SK-N-MC (cell line): ENCODE results near the gene PARVA.

ENCODE experiments used
- DNase-seq: peaks from one replicate; pipeline ENCODE4 v3.0.0-alpha.2; 2011; ENCODE audit warnings: low read depth, low spot score
- H3K27ac ChIP-seq: fragments of 200-600 bp; sonication (generic); 2 replicates; pipeline ENCODE4 v1.5.1; 2016; ENCODE audit warnings: mixed run types
- H3K36me3 ChIP-seq: fragments of 200-600 bp; sonication (generic); 2 replicates; pipeline ENCODE4 v1.6.1; 2017; ENCODE audit warnings: antibody characterized with exemption, low read length, mixed read lengths; ENCODE audit not compliant: insufficient read depth
- H3K4me3 ChIP-seq: fragments of 200-600 bp; sonication (generic); 2 replicates; pipeline ENCODE4 v1.5.1; 2016
- H3K9ac ChIP-seq: fragments of 200-600 bp; sonication (generic); 2 replicates; pipeline ENCODE4 v1.8.0; 2017; ENCODE audit warnings: mixed run types, mixed read lengths; ENCODE audit not compliant: insufficient read length
- H3K9me3 ChIP-seq: fragments of 200-600 bp; sonication (generic); 2 replicates; pipeline ENCODE4 v1.6.1; 2017; ENCODE audit warnings: low read depth, mild to moderate bottlenecking, antibody characterized with exemption, low read length, moderate library complexity, mixed read lengths
- EZH2 ChIP-seq: fragments of 200-600 bp; sonication (generic); IDR thresholded peaks from one replicate; pipeline ENCODE4 v1.6.1; 2017; ENCODE audit warnings: antibody characterized with exemption
- FOXP2 ChIP-seq: optimal IDR thresholded peaks from 2 replicates; pipeline ENCODE3; 2011; ENCODE audit warnings: mild to moderate bottlenecking, moderate library complexity; ENCODE audit not compliant: insufficient read depth; ENCODE audit errors: extremely low read length, control extremely low read depth
- POLR2AphosphoS5 ChIP-seq: IDR thresholded peaks from 2 replicates; pipeline ENCODE4 v1.6.1; 2012; ENCODE audit warnings: mild to moderate bottlenecking, low read depth, low read length, borderline replicate concordance

PARVA gene

GRCh38 chr11:12451179-12451814, 73.9 kb downstream of the PARVA start:
- Histone ChIP-seq H3K36me3 (no peaks in the 10 kb centered on the region), H3K9ac (no peak overlapping the region), H3K4me3 (no peak overlapping the region), H3K9me3 (no peaks in the 10 kb centered on the region), H3K27ac (no peak overlapping the region)
- DNase-seq: no peak
- no peak for TF ChIP-seq FOXP2

DNA sequence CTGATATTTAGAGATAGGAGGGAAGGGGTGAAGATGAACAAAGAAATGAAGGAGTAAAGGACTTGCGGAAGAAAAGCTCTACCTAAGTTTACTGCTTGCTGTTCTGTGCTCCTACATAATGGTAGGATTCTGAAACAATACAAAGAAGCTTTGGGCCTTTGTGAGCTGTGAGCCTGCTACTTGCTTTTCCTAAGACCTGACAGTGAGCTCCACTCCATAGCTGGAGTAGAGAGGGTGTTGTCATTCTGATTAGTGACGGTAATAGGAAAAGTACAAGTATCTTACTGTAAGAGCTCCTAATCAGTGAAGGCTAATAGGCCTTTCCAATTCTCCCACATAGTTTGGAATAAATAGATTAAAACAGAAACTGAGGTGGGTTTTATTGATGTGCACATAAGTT, 75.9 kb downstream of the PARVA start:
- no peak for DNase-seq
- TF ChIP-seq EZH2 (no peak), POLR2AphosphoS5 (no peak), FOXP2 (no peak)

DNA sequence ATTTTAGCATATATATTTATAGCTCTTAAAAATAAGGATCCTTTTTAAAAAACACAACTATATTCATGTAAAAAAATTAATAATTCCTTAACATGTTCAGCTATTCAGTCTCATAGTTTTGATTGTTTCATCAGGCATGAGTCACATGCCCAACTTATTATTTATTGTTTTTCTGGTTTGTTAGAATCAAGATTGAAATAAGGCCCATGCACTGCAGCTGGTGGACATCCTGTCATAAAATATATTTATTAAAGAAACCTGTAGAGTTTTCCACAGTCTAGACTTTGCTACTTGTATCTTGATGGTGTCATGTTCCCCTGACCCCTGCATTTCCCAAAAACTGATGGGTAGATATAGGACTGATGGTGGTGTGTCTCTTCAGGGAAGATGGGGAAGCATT, 77.4 kb downstream of the PARVA start:
- Histone ChIP-seq H3K9me3 (no peaks in the 10 kb centered on the region), H3K4me3 (no peak overlapping the region), H3K9ac (no peak overlapping the region), H3K36me3 (no peaks in the 10 kb centered on the region), H3K27ac (no peak overlapping the region)
- TF ChIP-seq POLR2AphosphoS5: no peak
- TF ChIP-seq FOXP2: no peak
- TF ChIP-seq EZH2: no peak
- no peak for DNase-seq

More for the DNA sequence above, 75.9 kb downstream of the PARVA start:
- Histone ChIP-seq H3K9me3 (no peaks in the 10 kb centered on the region), H3K9ac (no peak overlapping the region), H3K27ac (no peak overlapping the region), H3K4me3 (no peak overlapping the region), H3K36me3 (no peaks in the 10 kb centered on the region)

GRCh38 chr11:12455938-12456337, 78.6 kb downstream of the PARVA start:
- no peak overlapping the region for H3K4me3 ChIP-seq
- no peaks in the 10 kb centered on the region for H3K36me3 ChIP-seq
- H3K9ac ChIP-seq: no peak overlapping the region
- H3K9me3 ChIP-seq: no peaks in the 10 kb centered on the region
- no peak for DNase-seq
- TF ChIP-seq FOXP2 (no peak), POLR2AphosphoS5 (no peak), EZH2 (no peak)
- H3K27ac ChIP-seq: no peak overlapping the region

- no peak for TF ChIP-seq POLR2AphosphoS5
- TF ChIP-seq EZH2: no peak
- no peak for TF ChIP-seq FOXP2
- no peak for DNase-seq
- Histone ChIP-seq H3K4me3 (no peak overlapping the region), H3K36me3 (no peaks in the 10 kb centered on the region), H3K27ac (no peak overlapping the region), H3K9ac (no peak overlapping the region), H3K9me3 (no peaks in the 10 kb centered on the region)
These were observed 79.5 kb downstream of the PARVA start for GRCh38 chr11:12456651-12457579.

DNA sequence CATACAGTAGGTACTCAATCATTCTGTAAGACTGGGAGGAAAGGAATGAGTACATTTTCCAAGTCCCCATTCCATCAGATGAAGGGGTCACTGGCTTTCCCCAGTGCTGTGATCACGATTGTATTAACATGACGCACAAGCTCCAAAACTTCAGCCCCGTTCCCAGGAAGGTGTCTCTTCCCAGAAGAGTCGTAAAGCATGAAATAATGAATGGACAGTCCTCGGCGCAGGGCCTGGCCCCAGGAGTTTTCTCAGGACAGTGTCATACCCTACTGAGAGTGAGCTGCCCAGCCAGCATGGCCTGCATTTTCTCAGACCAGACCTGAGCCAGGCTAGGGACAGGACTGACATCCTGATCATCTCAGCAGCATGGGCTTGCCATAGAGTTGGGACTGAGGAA, 80.7 kb downstream of the PARVA start:
- no peak for DNase-seq
- Histone ChIP-seq H3K27ac (no peak overlapping the region), H3K9me3 (no peaks in the 10 kb centered on the region), H3K4me3 (no peak overlapping the region), H3K9ac (no peak overlapping the region), H3K36me3 (no peaks in the 10 kb centered on the region)
- no peak for TF ChIP-seq POLR2AphosphoS5
- no peak for TF ChIP-seq FOXP2
- no peak for TF ChIP-seq EZH2

GRCh38 chr11:12459374-12459773, 82.0 kb downstream of the PARVA start:
- Histone ChIP-seq H3K36me3 (no peaks in the 10 kb centered on the region), H3K27ac (no peak overlapping the region), H3K9me3 (no peaks in the 10 kb centered on the region), H3K4me3 (no peak overlapping the region), H3K9ac (no peak overlapping the region)
- TF ChIP-seq EZH2: no peak
- TF ChIP-seq POLR2AphosphoS5: no peak
- TF ChIP-seq FOXP2: no peak
- DNase-seq: no peak

DNA sequence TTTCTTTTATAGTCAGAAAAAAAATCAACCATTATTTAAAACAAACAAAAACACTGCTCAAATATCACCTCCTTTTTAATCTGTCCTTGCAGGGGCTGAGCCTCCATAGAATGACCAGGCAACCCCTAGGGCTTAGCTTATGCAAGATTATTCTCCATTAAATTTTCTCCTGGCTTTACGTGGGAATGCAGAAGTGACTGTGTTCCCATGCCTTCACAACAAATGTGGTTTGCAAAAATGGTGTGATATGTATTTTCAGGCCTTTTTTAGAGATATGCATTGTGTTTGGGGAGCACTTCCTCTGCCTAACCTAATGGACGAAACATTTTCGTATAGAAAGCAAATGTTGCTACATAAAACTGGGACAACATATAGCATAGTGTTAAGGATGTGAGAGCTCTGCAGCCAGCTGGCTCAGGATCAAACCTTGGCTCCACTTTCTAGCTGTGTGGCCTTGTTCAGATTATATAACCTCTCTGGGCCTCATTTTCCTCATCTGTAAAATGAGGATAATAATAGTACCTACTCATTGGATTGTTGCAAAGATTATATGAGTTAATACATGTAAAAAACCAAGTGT, 82.6 kb downstream of the PARVA start:
- Histone ChIP-seq H3K4me3 (no peak overlapping the region), H3K9me3 (peaks cover 4% of the 10 kb centered on the region; the same call in 1 of the 2 replicates), H3K27ac (no peak overlapping the region), H3K9ac (no peak overlapping the region), H3K36me3 (no peaks in the 10 kb centered on the region)
- TF ChIP-seq EZH2 (no peak), POLR2AphosphoS5 (no peak), FOXP2 (no peak)
- no peak for DNase-seq
